ENCODE results near the gene ACKR2. TPM values are rescaled to one million over a fixed set of nuclear protein-coding genes. Genes with fewer than 3 reads are reported as not detected.

Gene ACKR2
- total RNA-seq, 1 experiment from 2014 or later, result 0.76 TPM

DNA sequence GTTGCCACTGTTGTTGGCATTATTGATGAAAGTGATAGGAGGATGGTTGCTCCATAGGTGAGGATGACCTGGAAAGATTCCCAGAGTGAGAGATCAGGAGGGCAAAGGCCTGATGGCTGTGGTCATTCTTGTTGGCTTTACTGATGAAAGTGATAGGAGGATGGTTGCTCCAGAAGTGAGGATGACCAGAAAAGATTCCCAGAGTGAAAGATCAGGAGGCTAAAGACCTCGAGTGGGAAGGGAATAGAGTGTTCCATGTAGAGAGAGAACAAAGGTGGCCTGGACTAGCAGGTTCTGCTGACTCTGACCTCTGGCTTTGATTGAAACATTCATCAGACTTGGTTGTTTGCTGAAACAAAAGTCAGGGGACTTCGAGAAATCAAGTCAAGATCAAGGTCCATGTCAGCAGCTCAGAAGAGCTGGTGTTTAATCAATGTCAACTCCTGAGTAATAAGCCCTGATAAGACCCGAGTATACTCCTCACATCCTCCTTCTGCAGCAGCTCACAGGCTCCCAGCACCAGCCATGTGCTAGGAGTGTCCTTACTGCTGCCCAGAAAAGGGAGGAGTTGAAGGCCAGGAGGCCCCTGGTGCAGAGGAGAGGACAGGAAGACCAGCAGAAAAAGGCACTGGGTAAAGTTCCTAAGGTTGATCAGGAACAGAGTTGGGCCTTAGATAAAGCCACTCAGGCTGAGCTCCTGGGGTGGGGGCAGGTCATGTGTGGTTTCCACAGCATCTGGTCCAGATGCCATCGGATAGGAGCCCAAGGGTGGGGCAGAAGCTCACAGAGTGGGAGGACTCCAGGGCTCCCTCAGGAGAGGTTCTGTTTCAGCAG is 46.5 kb downstream of the ACKR2 start:
- no peaks in the 10 kb centered on the region for H3K9me2 ChIP-seq (ENCODE audit: insufficient read depth)
- no peaks in the 10 kb centered on the region for H3K36me3 ChIP-seq (ENCODE audit: control insufficient read depth in 1 of 2, insufficient read depth in 2 of 2, low read length in 2 of 2)
- no peak overlapping the region for H2AFZ ChIP-seq (ENCODE audit: low read depth, low read length, poor library complexity, severe bottlenecking)
- ATAC-seq (no peak), DNase-seq (ENCODE audit: low read depth, low spot score) (no peak)
- H3K9me3 ChIP-seq (ENCODE audit: control insufficient read depth in 1 of 2, insufficient read depth in 1 of 2, low read depth in 1 of 2, low read length in 2 of 2), result no peaks in the 10 kb centered on the region
- H3K9ac ChIP-seq (ENCODE audit: low read length), result no peak overlapping the region
- no peak overlapping the region for H3K27ac ChIP-seq (ENCODE audit: low read depth, low read length)
- intact Hi-C loops (cut with micrococcal nuclease), result no loop called here
- no peak overlapping the region for H3K4me3 ChIP-seq (replicated peaks in 1 of 2; ENCODE audit: low read depth in 1 of 2, low read length in 2 of 2)
- H3K4me1 ChIP-seq (ENCODE audit: control insufficient read depth in 1 of 2, insufficient read depth in 2 of 2, low read length in 2 of 2), result no peaks in the 10 kb centered on the region; a peak in 1 of 4 replicates
- H3K27me3 ChIP-seq (ENCODE audit: insufficient read depth, low read length), result no peaks in the 10 kb centered on the region
- no peak overlapping the region for H3K4me2 ChIP-seq (ENCODE audit: low read length)
- H3K79me2 ChIP-seq (ENCODE audit: insufficient read depth, low read length), result no peaks in the 10 kb centered on the region
- no peaks in the 10 kb centered on the region for H4K20me1 ChIP-seq (ENCODE audit: insufficient read depth)
- ChIA-PET CTCF (no interaction called here), RAD21 (ENCODE audit: low non-redundant PET in 1 of 2, low total read pairs in 2 of 2, uncharacterized antibody in 2 of 2, unreplicated experiment in 2 of 2) (no interaction called here), POLR2A (no interaction called here)
- no TSS peak for BruUV-seq (replicated peaks)
- TF ChIP-seq EZH2 (IDR thresholded peaks at IDR 0.05), result no peak
- no peak for TF ChIP-seq EGR1 (IDR thresholded peaks at IDR 0.05; ENCODE audit: low read depth)
- TF ChIP-seq EZH2phosphoT487 (IDR thresholded peaks at IDR 0.05; ENCODE audit: borderline replicate concordance), result no peak
- TF ChIP-seq ELF1 (IDR thresholded peaks at IDR 0.05; ENCODE audit: borderline replicate concordance, low read depth), result no peak
- no peak for TF ChIP-seq CEBPB (IDR thresholded peaks at IDR 0.05; ENCODE audit: low read depth)
- TF ChIP-seq ZFX (IDR thresholded peaks at IDR 0.05), result no peak

DNA sequence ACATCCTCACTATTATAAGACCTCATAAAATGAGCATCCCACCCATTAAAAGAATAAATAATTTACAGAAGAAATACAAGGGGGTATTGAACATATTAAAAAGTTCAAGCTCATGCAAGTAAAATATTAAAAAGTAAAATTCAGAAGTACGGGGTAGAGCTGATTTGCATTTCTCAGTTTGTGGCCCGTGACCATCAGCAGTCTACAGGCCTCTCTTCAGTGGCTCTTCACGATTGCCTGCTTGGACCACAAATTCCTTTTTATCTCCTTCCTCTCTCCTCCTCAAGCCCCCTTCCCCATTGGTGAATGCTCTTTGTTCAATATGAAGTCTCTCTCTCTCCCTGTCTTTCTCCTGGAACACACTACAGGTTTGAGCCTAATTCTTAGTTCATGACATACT is 47.3 kb downstream of the ACKR2 start:
- RAD21 ChIA-PET (ENCODE audit: low non-redundant PET in 1 of 2, low total read pairs in 2 of 2, uncharacterized antibody in 2 of 2, unreplicated experiment in 2 of 2), result no interaction called here
- BruUV-seq (replicated peaks), result no TSS peak
- H3K9me3 ChIP-seq (ENCODE audit: control insufficient read depth in 1 of 2, insufficient read depth in 1 of 2, low read depth in 1 of 2, low read length in 2 of 2), result no peaks in the 10 kb centered on the region
- no peak overlapping the region for H3K27ac ChIP-seq (ENCODE audit: low read depth, low read length)
- H3K79me2 ChIP-seq (ENCODE audit: insufficient read depth, low read length), result no peaks in the 10 kb centered on the region
- H3K9me2 ChIP-seq (ENCODE audit: insufficient read depth), result no peaks in the 10 kb centered on the region
- TF ChIP-seq EZH2 (IDR thresholded peaks at IDR 0.05), result no peak
- TF ChIP-seq, protein P1, sequence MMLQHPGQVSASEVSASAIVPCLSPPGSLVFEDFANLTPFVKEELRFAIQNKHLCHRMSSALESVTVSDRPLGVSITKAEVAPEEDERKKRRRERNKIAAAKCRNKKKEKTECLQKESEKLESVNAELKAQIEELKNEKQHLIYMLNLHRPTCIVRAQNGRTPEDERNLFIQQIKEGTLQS (IDR thresholded peaks at IDR 0.05), result no peak
- no peak for TF ChIP-seq CEBPB (IDR thresholded peaks at IDR 0.05; ENCODE audit: low read depth)
- TF ChIP-seq, protein P2, sequence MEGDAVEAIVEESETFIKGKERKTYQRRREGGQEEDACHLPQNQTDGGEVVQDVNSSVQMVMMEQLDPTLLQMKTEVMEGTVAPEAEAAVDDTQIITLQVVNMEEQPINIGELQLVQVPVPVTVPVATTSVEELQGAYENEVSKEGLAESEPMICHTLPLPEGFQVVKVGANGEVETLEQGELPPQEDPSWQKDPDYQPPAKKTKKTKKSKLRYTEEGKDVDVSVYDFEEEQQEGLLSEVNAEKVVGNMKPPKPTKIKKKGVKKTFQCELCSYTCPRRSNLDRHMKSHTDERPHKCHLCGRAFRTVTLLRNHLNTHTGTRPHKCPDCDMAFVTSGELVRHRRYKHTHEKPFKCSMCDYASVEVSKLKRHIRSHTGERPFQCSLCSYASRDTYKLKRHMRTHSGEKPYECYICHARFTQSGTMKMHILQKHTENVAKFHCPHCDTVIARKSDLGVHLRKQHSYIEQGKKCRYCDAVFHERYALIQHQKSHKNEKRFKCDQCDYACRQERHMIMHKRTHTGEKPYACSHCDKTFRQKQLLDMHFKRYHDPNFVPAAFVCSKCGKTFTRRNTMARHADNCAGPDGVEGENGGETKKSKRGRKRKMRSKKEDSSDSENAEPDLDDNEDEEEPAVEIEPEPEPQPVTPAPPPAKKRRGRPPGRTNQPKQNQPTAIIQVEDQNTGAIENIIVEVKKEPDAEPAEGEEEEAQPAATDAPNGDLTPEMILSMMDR (IDR thresholded peaks at IDR 0.05 in 2 of 3, conservative IDR thresholded peaks at IDR 0.05 in 1 of 3; ENCODE audit: borderline replicate concordance in 1 of 3, insufficient read depth in 1 of 3, low read depth in 2 of 3, low read length in 2 of 3), result no peak
- TF ChIP-seq JUND (IDR thresholded peaks at IDR 0.05), result no peak
- TF ChIP-seq, protein P3, sequence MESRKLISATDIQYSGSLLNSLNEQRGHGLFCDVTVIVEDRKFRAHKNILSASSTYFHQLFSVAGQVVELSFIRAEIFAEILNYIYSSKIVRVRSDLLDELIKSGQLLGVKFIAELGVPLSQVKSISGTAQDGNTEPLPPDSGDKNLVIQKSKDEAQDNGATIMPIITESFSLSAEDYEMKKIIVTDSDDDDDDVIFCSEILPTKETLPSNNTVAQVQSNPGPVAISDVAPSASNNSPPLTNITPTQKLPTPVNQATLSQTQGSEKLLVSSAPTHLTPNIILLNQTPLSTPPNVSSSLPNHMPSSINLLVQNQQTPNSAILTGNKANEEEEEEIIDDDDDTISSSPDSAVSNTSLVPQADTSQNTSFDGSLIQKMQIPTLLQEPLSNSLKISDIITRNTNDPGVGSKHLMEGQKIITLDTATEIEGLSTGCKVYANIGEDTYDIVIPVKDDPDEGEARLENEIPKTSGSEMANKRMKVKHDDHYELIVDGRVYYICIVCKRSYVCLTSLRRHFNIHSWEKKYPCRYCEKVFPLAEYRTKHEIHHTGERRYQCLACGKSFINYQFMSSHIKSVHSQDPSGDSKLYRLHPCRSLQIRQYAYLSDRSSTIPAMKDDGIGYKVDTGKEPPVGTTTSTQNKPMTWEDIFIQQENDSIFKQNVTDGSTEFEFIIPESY (IDR thresholded peaks at IDR 0.05; ENCODE audit: extremely low read depth, insufficient replicate concordance, low read length), result no peak
- TF ChIP-seq RAD21 (IDR thresholded peaks at IDR 0.05; ENCODE audit: low read depth), result no peak
- TF ChIP-seq ELF1 (IDR thresholded peaks at IDR 0.05; ENCODE audit: borderline replicate concordance, low read depth), result no peak
- no peak for TF ChIP-seq EGR1 (IDR thresholded peaks at IDR 0.05; ENCODE audit: low read depth)
- no peak for TF ChIP-seq FOSL1 (IDR thresholded peaks at IDR 0.05; ENCODE audit: low read depth)
- no peak for TF ChIP-seq SP1 (IDR thresholded peaks at IDR 0.05; ENCODE audit: low read depth)
- no peak for TF ChIP-seq POLR2A (IDR thresholded peaks at IDR 0.05; ENCODE audit: borderline replicate concordance, extremely low read depth, insufficient read depth, insufficient read length)
- no peak for TF ChIP-seq SRF (IDR thresholded peaks at IDR 0.05; ENCODE audit: low read depth)
- TF ChIP-seq ZNF274 (IDR thresholded peaks at IDR 0.05; ENCODE audit: low read depth, low read length), result no peak
- no peak for TF ChIP-seq CBX3 (IDR thresholded peaks at IDR 0.05; ENCODE audit: low read depth)
- no peak for TF ChIP-seq EZH2phosphoT487 (IDR thresholded peaks at IDR 0.05; ENCODE audit: borderline replicate concordance)
- no peaks in the 10 kb centered on the region for H3K36me3 ChIP-seq (ENCODE audit: control insufficient read depth in 1 of 2, insufficient read depth in 2 of 2, low read length in 2 of 2)
- DNase-seq (ENCODE audit: low read depth, low spot score), result no peak
- no peaks in the 10 kb centered on the region for H3K27me3 ChIP-seq (ENCODE audit: insufficient read depth, low read length)
- H3K4me3 ChIP-seq (replicated peaks in 1 of 2; ENCODE audit: low read depth in 1 of 2, low read length in 2 of 2), result no peak overlapping the region
- H4K20me1 ChIP-seq (ENCODE audit: insufficient read depth), result no peaks in the 10 kb centered on the region
- no peak for ATAC-seq
- CTCF ChIA-PET, result no interaction called here
- no peak overlapping the region for H3K9ac ChIP-seq (ENCODE audit: low read length)
- no peak overlapping the region for H3K4me2 ChIP-seq (ENCODE audit: low read length)
- POLR2A ChIA-PET, result no interaction called here
- H3K4me1 ChIP-seq (ENCODE audit: control insufficient read depth in 1 of 2, insufficient read depth in 2 of 2, low read length in 2 of 2), result no peaks in the 10 kb centered on the region; a peak in 1 of 4 replicates
- H2AFZ ChIP-seq (ENCODE audit: low read depth, low read length, poor library complexity, severe bottlenecking), result no peak overlapping the region
- intact Hi-C loops (cut with micrococcal nuclease), result no loop called here
